H9 (cell line): ENCODE data around the gene MT3. TPM values are rescaled to one million over a fixed set of nuclear protein-coding genes. Genes with fewer than 3 reads are reported as not detected.

Source experiments
- DNase-seq: peaks from one replicate; pipeline ENCODE4 v3.0.0-alpha.2; 2017
- H2AFZ ChIP-seq: one replicate; pipeline ENCODE4 v1.6.1; 2013; ENCODE audit warnings: mild to moderate bottlenecking, low read length, control low read depth, moderate library complexity
- H2AK5ac ChIP-seq: 2 replicates; pipeline ENCODE4 v1.6.1; 2013; ENCODE audit warnings: low read length, control low read depth, mixed read lengths; ENCODE audit not compliant: insufficient read length
- H2BK120ac ChIP-seq: one replicate; pipeline ENCODE4 v1.6.1; 2013; ENCODE audit warnings: low read depth, mild to moderate bottlenecking, low read length, control low read depth, inconsistent platforms; ENCODE audit not compliant: poor library complexity, severe bottlenecking
- H2BK12ac ChIP-seq: 2 replicates; pipeline ENCODE4 v1.6.1; 2013; ENCODE audit warnings: low read length, control low read depth, mixed read lengths, low read depth; ENCODE audit not compliant: insufficient read length
- H2BK15ac ChIP-seq: 2 replicates; pipeline ENCODE4 v1.6.1; 2013; ENCODE audit warnings: low read depth, low read length, control low read depth
- H2BK20ac ChIP-seq: one replicate; pipeline ENCODE4 v1.6.1; 2013; ENCODE audit warnings: low read depth, mild to moderate bottlenecking, low read length, control low read depth, inconsistent platforms; ENCODE audit not compliant: poor library complexity, severe bottlenecking
- H2BK5ac ChIP-seq: 2 replicates; pipeline ENCODE4 v1.6.1; 2013; ENCODE audit warnings: low read length, control low read depth, mixed read lengths; ENCODE audit not compliant: insufficient read length
- H3K14ac ChIP-seq: 2 replicates; pipeline ENCODE4 v1.6.1; 2013; ENCODE audit warnings: low read length, control low read depth; ENCODE audit not compliant: insufficient read depth
- H3K18ac ChIP-seq: 2 replicates; pipeline ENCODE4 v1.6.1; 2013; ENCODE audit warnings: low read depth, mild to moderate bottlenecking, mixed read lengths, low read length, control low read depth; ENCODE audit not compliant: insufficient read length
- H3K23ac ChIP-seq: 2 replicates; pipeline ENCODE4 v1.6.1; 2013; ENCODE audit warnings: low read length, control low read depth, mixed read lengths, low read depth; ENCODE audit not compliant: insufficient read length
- H3K23me2 ChIP-seq: 2 replicates; pipeline ENCODE4 v1.6.1; 2013; ENCODE audit warnings: low read depth, mild to moderate bottlenecking, mixed read lengths, low read length, control low read depth; ENCODE audit not compliant: insufficient read length, poor library complexity, severe bottlenecking
- H3K27ac ChIP-seq: 2 replicates; pipeline ENCODE4 v1.5.1; 2013; ENCODE audit warnings: low read length, control low read depth, mixed read lengths, low read depth; ENCODE audit not compliant: insufficient read length
- H3K27me3 ChIP-seq: 2 replicates; pipeline ENCODE4 v1.6.1; 2013; ENCODE audit warnings: low read length, control low read depth, inconsistent platforms; ENCODE audit not compliant: insufficient read depth
- H3K4ac ChIP-seq: 2 replicates; pipeline ENCODE4 v1.6.1; 2013; ENCODE audit warnings: low read depth, mild to moderate bottlenecking, control low read depth, inconsistent platforms, low read length, moderate library complexity
- H3K4me1 ChIP-seq: 2 replicates; pipeline ENCODE4 v1.6.1; 2013; ENCODE audit warnings: low read length, control low read depth, inconsistent platforms; ENCODE audit not compliant: insufficient read depth
- H3K4me2 ChIP-seq: 2 replicates; pipeline ENCODE4 v1.6.1; 2013; ENCODE audit warnings: low read length, control low read depth, mixed read lengths; ENCODE audit not compliant: insufficient read length, insufficient read depth
- H3K56ac ChIP-seq: 2 replicates; pipeline ENCODE4 v1.6.1; 2013; ENCODE audit warnings: low read depth, mild to moderate bottlenecking, mixed read lengths, low read length, control low read depth; ENCODE audit not compliant: insufficient read length
- H3K79me1 ChIP-seq: 2 replicates; pipeline ENCODE4 v1.6.1; 2013; ENCODE audit warnings: low read depth, mild to moderate bottlenecking, moderate library complexity, low read length, control low read depth, inconsistent platforms; ENCODE audit not compliant: insufficient read depth, poor library complexity, severe bottlenecking
- H3K79me2 ChIP-seq: 2 replicates; pipeline ENCODE4 v1.6.1; 2013; ENCODE audit warnings: low read length, control low read depth, inconsistent platforms; ENCODE audit not compliant: insufficient read depth
- H3K9ac ChIP-seq: 2 replicates; pipeline ENCODE4 v1.6.1; 2013; ENCODE audit warnings: low read length, control low read depth, mixed read lengths; ENCODE audit not compliant: insufficient read length; ENCODE audit errors: extremely low read depth
- H3K9me3 ChIP-seq: one replicate; pipeline ENCODE4 v1.6.1; 2013; ENCODE audit warnings: low read depth, low read length, inconsistent platforms; ENCODE audit not compliant: control insufficient read depth
- H3T11ph ChIP-seq: one replicate; pipeline ENCODE4 v1.6.1; 2013; ENCODE audit warnings: mild to moderate bottlenecking, low read length, control low read depth, inconsistent platforms
- H4K20me1 ChIP-seq: one replicate; pipeline ENCODE4 v1.6.1; 2013; ENCODE audit not compliant: control insufficient read depth, insufficient read length, insufficient read depth
- H4K5ac ChIP-seq: 2 replicates; pipeline ENCODE4 v1.6.1; 2013; ENCODE audit warnings: low read depth, mild to moderate bottlenecking, mixed read lengths, low read length, control low read depth; ENCODE audit not compliant: insufficient read length
- H4K8ac ChIP-seq: replicated peaks from 2 replicates; pipeline ENCODE4 v1.6.1; 2013; ENCODE audit warnings: low read length, control low read depth, mixed read lengths, low read depth; ENCODE audit not compliant: insufficient read length
- H4K91ac ChIP-seq: 2 replicates; pipeline ENCODE4 v1.6.1; 2013; ENCODE audit warnings: low read depth, mild to moderate bottlenecking, moderate library complexity, mixed read lengths, low read length, control low read depth; ENCODE audit not compliant: insufficient read length
- H3K27ac Mint-ChIP-seq, 3 experiments: 2 replicates in 2 of 3; 3 replicates in 1 of 3; pipeline ENCODE4 v1.8.0; 2020 to 2021; ENCODE audit warnings: mixed read lengths in 3 of 3, mild to moderate bottlenecking in 1 of 3, moderate library complexity in 1 of 3
- H3K27me3 Mint-ChIP-seq: 2 replicates; pipeline ENCODE4 v1.8.0; 2021; ENCODE audit warnings: low read depth, mild to moderate bottlenecking, moderate library complexity, mixed read lengths
- H3K36me3 Mint-ChIP-seq, 3 experiments: 2 replicates in 2 of 3; 3 replicates in 1 of 3; pipeline ENCODE4 v1.8.0; 2020 to 2021; ENCODE audit warnings: low read depth in 3 of 3, mixed read lengths in 3 of 3; ENCODE audit not compliant: insufficient read depth in 1 of 3
- H3K4me1 Mint-ChIP-seq, 2 experiments: 2 replicates each; pipeline ENCODE4 v1.8.0; 2020; ENCODE audit warnings: mixed read lengths in 2 of 2
- H3K4me3 Mint-ChIP-seq, 2 experiments: 2 replicates in 1 of 2; 3 replicates in 1 of 2; pipeline ENCODE4 v1.8.0; 2020 to 2021; ENCODE audit warnings: mild to moderate bottlenecking in 2 of 2, mixed read lengths in 2 of 2, moderate library complexity in 1 of 2
- H3K9me3 Mint-ChIP-seq, 2 experiments: 2 replicates in 1 of 2; 3 replicates in 1 of 2; pipeline ENCODE4 v1.8.0; 2020; ENCODE audit warnings: mild to moderate bottlenecking in 2 of 2, mixed read lengths in 2 of 2, moderate library complexity in 1 of 2
- WGBS: extraction: QIAGEN DNeasy Blood & Tissue Kit; methylation state at CpG from one replicate; pipeline ENCODE4 v1.1.7; 2013; ENCODE audit warnings: missing lambda C conversion rate, low lambda C conversion rate, mixed read lengths; ENCODE audit not compliant: insufficient read length; ENCODE audit errors: extremely low coverage; 5-methylcytosine and 5-hydroxymethylcytosine counted together
- total RNA-seq: library from RNA; stranded (reverse); gene quantifications from 2 replicates; pipeline ENCODE4 v1.2.1, GENCODE V29; 2021
- TF ChIP-seq, protein P1 (sequence below): fragments of 200-600 bp; sonication (generic); conservative IDR thresholded peaks from 3 replicates; pipeline ENCODE4 v1.8.0; 2021; ENCODE audit warnings: antibody characterized with exemption, mild to moderate bottlenecking

Gene MT3
- total RNA-seq, 1 experiment from 2014 or later = not detected

DNA sequence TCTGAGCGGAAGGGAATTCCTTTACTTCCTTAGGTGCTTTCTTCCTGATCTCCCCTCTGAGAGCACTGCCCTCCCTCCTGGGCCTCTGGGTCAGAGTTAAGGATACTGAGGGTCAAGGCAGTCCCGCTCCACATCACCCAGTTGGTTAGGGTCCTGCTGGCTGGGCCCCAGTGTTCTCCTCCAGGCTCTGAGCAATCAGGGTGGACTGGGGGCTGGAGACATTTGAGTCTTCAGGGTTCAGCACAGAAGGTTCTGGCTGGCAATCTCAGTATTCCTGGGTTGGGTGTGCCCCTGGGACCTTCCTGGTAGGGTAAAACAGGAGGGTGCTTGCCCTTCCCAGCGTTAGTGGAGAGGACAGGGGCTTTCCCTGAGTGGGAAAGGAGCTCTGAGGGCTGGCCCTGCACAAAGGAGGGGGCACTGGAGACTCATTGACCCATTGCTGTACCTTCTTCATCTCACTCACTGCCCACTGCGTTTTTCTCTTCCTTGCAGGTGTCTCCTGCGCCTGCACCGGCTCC, 43.6 kb downstream of the MT3 start:
- no peaks in the 10 kb centered on the region for H3K79me2 ChIP-seq
- no peak overlapping the region for H4K8ac ChIP-seq
- peaks cover 9% of the 10 kb centered on the region for H3K23me2 ChIP-seq
- no peaks in the 10 kb centered on the region for H3K79me1 ChIP-seq
- no peak overlapping the region for H2BK120ac ChIP-seq
- DNase-seq = no peak
- no peak overlapping the region for H3K4ac ChIP-seq
- H3K27ac ChIP-seq = no peak overlapping the region
- WGBS = no CpG with 5 or more reads among the region's 6 CpGs
- peak overlapping the region; percentile 77 for H3K4me2 ChIP-seq
- no peaks in the 10 kb centered on the region for H3K9me3 ChIP-seq
- H4K20me1 ChIP-seq = no peaks in the 10 kb centered on the region
- H3K14ac ChIP-seq = no peak overlapping the region
- H2BK5ac ChIP-seq = no peak overlapping the region
- Mint-ChIP-seq H3K27me3 (peaks cover 100% of the 10 kb centered on the region), H3K27ac (no peak overlapping the region), H3K4me3 (peak overlapping the region; percentile 66 to 76), H3K4me1 (peaks cover 15 to 29% of the 10 kb centered on the region in 2 experiments), H3K36me3 (no peaks in the 10 kb centered on the region; a peak in 1 of 7 replicates), H3K9me3 (peaks cover 0 to 12% of the 10 kb centered on the region in 2 experiments; a peak in 2 of 5 replicates)
- no peak overlapping the region for H2BK15ac ChIP-seq
- H3K23ac ChIP-seq = no peak overlapping the region
- no peaks in the 10 kb centered on the region for H3K4me1 ChIP-seq
- no peak overlapping the region for H3K56ac ChIP-seq
- TF ChIP-seq, protein P1, sequence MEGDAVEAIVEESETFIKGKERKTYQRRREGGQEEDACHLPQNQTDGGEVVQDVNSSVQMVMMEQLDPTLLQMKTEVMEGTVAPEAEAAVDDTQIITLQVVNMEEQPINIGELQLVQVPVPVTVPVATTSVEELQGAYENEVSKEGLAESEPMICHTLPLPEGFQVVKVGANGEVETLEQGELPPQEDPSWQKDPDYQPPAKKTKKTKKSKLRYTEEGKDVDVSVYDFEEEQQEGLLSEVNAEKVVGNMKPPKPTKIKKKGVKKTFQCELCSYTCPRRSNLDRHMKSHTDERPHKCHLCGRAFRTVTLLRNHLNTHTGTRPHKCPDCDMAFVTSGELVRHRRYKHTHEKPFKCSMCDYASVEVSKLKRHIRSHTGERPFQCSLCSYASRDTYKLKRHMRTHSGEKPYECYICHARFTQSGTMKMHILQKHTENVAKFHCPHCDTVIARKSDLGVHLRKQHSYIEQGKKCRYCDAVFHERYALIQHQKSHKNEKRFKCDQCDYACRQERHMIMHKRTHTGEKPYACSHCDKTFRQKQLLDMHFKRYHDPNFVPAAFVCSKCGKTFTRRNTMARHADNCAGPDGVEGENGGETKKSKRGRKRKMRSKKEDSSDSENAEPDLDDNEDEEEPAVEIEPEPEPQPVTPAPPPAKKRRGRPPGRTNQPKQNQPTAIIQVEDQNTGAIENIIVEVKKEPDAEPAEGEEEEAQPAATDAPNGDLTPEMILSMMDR = no peak
- no peak overlapping the region for H2BK20ac ChIP-seq
- H3T11ph ChIP-seq = no peak overlapping the region
- H3K27me3 ChIP-seq = peaks cover 96% of the 10 kb centered on the region
- H2AK5ac ChIP-seq = no peak overlapping the region
- no peak overlapping the region for H4K5ac ChIP-seq
- H2AFZ ChIP-seq = no peak overlapping the region
- H3K9ac ChIP-seq = no peak overlapping the region
- no peak overlapping the region for H4K91ac ChIP-seq
- no peak overlapping the region for H3K18ac ChIP-seq
- no peak overlapping the region for H2BK12ac ChIP-seq
